PC-9 (cell line): ENCODE data around the gene RUFY4. TPM values are rescaled to one million over a fixed set of nuclear protein-coding genes. Genes with fewer than 3 reads are reported as not detected.

Source experiments
- BruUV-seq: library from RNA; stranded (reverse); fragments of 400-500 nt; replicated peaks from 2 replicates; lab custom pipeline; 2021; lab: Mats Ljungman, UMichigan
- CTCF ChIA-PET: fragments of 300-600 bp; sonication (Branson Sonifier 250); formaldehyde crosslinking; loops from one replicate; lab custom pipeline; 2022; ENCODE audit warnings: antibody characterized with exemption; lab: Charles Lee
- POLR2A ChIA-PET: fragments of 300-600 bp; sonication (Branson Sonifier 250); formaldehyde crosslinking; loops from one replicate; lab custom pipeline; 2022; ENCODE audit warnings: antibody characterized with exemption; ENCODE audit not compliant: unreplicated experiment; lab: Charles Lee
- DNase-seq, 2 experiments: peaks; one replicate each; pipeline versions ENCODE4 v3.0.0 to v3.0.0-alpha.2; 2015 to 2022; ENCODE audit warnings: mixed read lengths in 1 of 2
- H2AFZ ChIP-seq: fragments of 200-600 bp; sonication (generic); 2 replicates; pipeline ENCODE4 v1.8.1; 2017; ENCODE audit warnings: antibody characterized with exemption
- H3F3A ChIP-seq: fragments of 200-600 bp; sonication (generic); 2 replicates; pipeline ENCODE4 v1.8.1; 2017; ENCODE audit warnings: antibody characterized with exemption, mild to moderate bottlenecking, low read depth; ENCODE audit not compliant: insufficient read depth
- H3K27ac ChIP-seq: fragments of 200-600 bp; sonication (generic); 2 replicates; pipeline ENCODE4 v1.6.1; 2016; ENCODE audit warnings: mixed run types
- H3K27me3 ChIP-seq: fragments of 200-600 bp; sonication (generic); 2 replicates; pipeline ENCODE4 v1.6.1; 2016; ENCODE audit warnings: low read depth, mixed run types; ENCODE audit not compliant: insufficient read depth
- H3K36me3 ChIP-seq: fragments of 200-600 bp; sonication (generic); 2 replicates; pipeline ENCODE4 v1.6.1; 2016; ENCODE audit warnings: low read depth, mixed run types
- H3K4me1 ChIP-seq: fragments of 200-600 bp; sonication (generic); replicated peaks from 2 replicates; pipeline ENCODE4 v1.6.1; 2016; ENCODE audit warnings: mixed run types; ENCODE audit not compliant: insufficient read depth
- H3K4me2 ChIP-seq: fragments of 200-600 bp; sonication (generic); 2 replicates; pipeline ENCODE4 v1.6.1; 2017; ENCODE audit warnings: mixed run types
- H3K4me3 ChIP-seq: fragments of 200-600 bp; sonication (generic); 2 replicates; pipeline ENCODE4 v1.6.1; 2016; ENCODE audit warnings: mixed run types
- H3K79me2 ChIP-seq: fragments of 200-600 bp; sonication (generic); 2 replicates; pipeline ENCODE4 v1.6.1; 2017; ENCODE audit warnings: low read depth, mixed run types
- H3K9me2 ChIP-seq: fragments of 200-600 bp; sonication (generic); 2 replicates; pipeline ENCODE4 v1.8.1; 2017; ENCODE audit warnings: mild to moderate bottlenecking; ENCODE audit not compliant: insufficient read depth
- H3K9me3 ChIP-seq: fragments of 200-600 bp; sonication (generic); 2 replicates; pipeline ENCODE4 v1.8.1; 2016; ENCODE audit warnings: low read depth; ENCODE audit not compliant: insufficient read depth
- H4K20me1 ChIP-seq: fragments of 200-600 bp; sonication (generic); 2 replicates; pipeline ENCODE4 v1.8.1; 2017; ENCODE audit not compliant: insufficient read depth
- CTCF ChIP-seq: fragments of 200-600 bp; sonication (generic); conservative IDR thresholded peaks from 2 replicates; pipeline ENCODE4 v1.6.1; 2017; ENCODE audit warnings: mixed run types, antibody characterized with exemption, mild to moderate bottlenecking, moderate library complexity
- EZH2 ChIP-seq: fragments of 200-600 bp; sonication (generic); IDR thresholded peaks from 2 replicates; pipeline ENCODE4 v1.8.0; 2017; ENCODE audit warnings: antibody characterized with exemption, low read depth
- intact Hi-C: fragments of 100-400 bp; cut with micrococcal nuclease; formaldehyde crosslinking; loops from one replicate; pipeline ENCODE4 v1.10.0; 2022; ENCODE audit not compliant: unreplicated experiment
- total RNA-seq: library from RNA; stranded (reverse); gene quantifications from 2 replicates; pipeline ENCODE4 v1.2.3, GENCODE V29; 2021

Gene RUFY4
- total RNA-seq, 1 experiment from 2014 or later, result not detected

- H3K4me1 ChIP-seq, result no peaks in the 10 kb centered on the region
- no peak overlapping the region for H2AFZ ChIP-seq
- H3F3A ChIP-seq, result no peaks in the 10 kb centered on the region
- BruUV-seq, result no TSS peak
- no peaks in the 10 kb centered on the region for H3K79me2 ChIP-seq
- H3K4me2 ChIP-seq, result no peak overlapping the region
- H3K27me3 ChIP-seq, result peaks cover 4% of the 10 kb centered on the region; the same call in 1 of the 2 replicates
- ChIA-PET CTCF (interaction anchor here (0.5 kb wide), 1 partner anchor 757 kb away, joined by 3 read pairs; no protein-coding TSS in a partner anchor), POLR2A (interaction anchor here (0.9 kb wide), 1 partner anchor 253 kb away, joined by 3 read pairs; no protein-coding TSS in a partner anchor)
- no peaks in the 10 kb centered on the region for H4K20me1 ChIP-seq
- H3K27ac ChIP-seq, result no peak overlapping the region
- no peaks in the 10 kb centered on the region for H3K9me3 ChIP-seq
- no peak for DNase-seq
- TF ChIP-seq EZH2 (no peak), CTCF (no peak)
- intact Hi-C loops, result no loop called here
- no peaks in the 10 kb centered on the region for H3K9me2 ChIP-seq
- H3K36me3 ChIP-seq, result no peaks in the 10 kb centered on the region
- H3K4me3 ChIP-seq, result no peak overlapping the region
These were observed 11.2 kb downstream of the RUFY4 start for GRCh38 chr2:218079943-218080913.

- no peaks in the 10 kb centered on the region for H3K4me1 ChIP-seq
- no peak overlapping the region for H2AFZ ChIP-seq
- H3K4me3 ChIP-seq, result no peak overlapping the region
- no peak for DNase-seq
- no peaks in the 10 kb centered on the region for H3K79me2 ChIP-seq
- TF ChIP-seq CTCF (no peak), EZH2 (no peak)
- ChIA-PET CTCF (interaction anchor here (0.5 kb wide), 1 partner anchor 758 kb away, joined by 3 read pairs; no protein-coding TSS in a partner anchor), POLR2A (no interaction called here)
- BruUV-seq, result no TSS peak
- H3K4me2 ChIP-seq, result no peak overlapping the region
- no peaks in the 10 kb centered on the region for H3K36me3 ChIP-seq
- H4K20me1 ChIP-seq, result no peaks in the 10 kb centered on the region
- intact Hi-C loops, result no loop called here
- no peak overlapping the region for H3K27ac ChIP-seq
- H3F3A ChIP-seq, result no peaks in the 10 kb centered on the region
- H3K27me3 ChIP-seq, result no peaks in the 10 kb centered on the region
- no peaks in the 10 kb centered on the region; the same call in 1 of the 2 replicates for H3K9me3 ChIP-seq
- no peaks in the 10 kb centered on the region for H3K9me2 ChIP-seq
These were observed 12.0 kb downstream of the RUFY4 start for GRCh38 chr2:218081063-218081462.

- no peaks in the 10 kb centered on the region for H3K4me1 ChIP-seq
- DNase-seq, result no peak
- no peaks in the 10 kb centered on the region for H3K79me2 ChIP-seq
- no TSS peak for BruUV-seq
- no peaks in the 10 kb centered on the region for H3K27me3 ChIP-seq
- H3F3A ChIP-seq, result no peaks in the 10 kb centered on the region
- H3K4me2 ChIP-seq, result no peak overlapping the region
- TF ChIP-seq EZH2 (no peak), CTCF (no peak)
- H4K20me1 ChIP-seq, result no peaks in the 10 kb centered on the region
- CTCF ChIA-PET, result no interaction called here
- intact Hi-C loops, result no loop called here
- no peak overlapping the region for H3K27ac ChIP-seq
- H3K4me3 ChIP-seq, result no peak overlapping the region
- H3K9me3 ChIP-seq, result no peaks in the 10 kb centered on the region; the same call in 1 of the 2 replicates
- H3K36me3 ChIP-seq, result no peaks in the 10 kb centered on the region
- H2AFZ ChIP-seq, result no peak overlapping the region
- no peaks in the 10 kb centered on the region for H3K9me2 ChIP-seq
- POLR2A ChIA-PET, result no interaction called here
These were observed 12.6 kb downstream of the RUFY4 start for GRCh38 chr2:218081695-218082094.
